NOMO-1 (cell line): ENCODE measurements around the gene EDDM3A.
"Not testable (repeated sequence)": the region's sequence is repeated elsewhere in the genome, so short reads cannot be mapped to it uniquely, and the experiment has no call there.

ENCODE experiments used
- DNase-seq, 2 experiments: peaks; one replicate each; lab custom pipeline; 2025; ENCODE audit not compliant: unreplicated experiment in 2 of 2; lab: John Stamatoyannopoulos, UW

EDDM3A gene

DNA sequence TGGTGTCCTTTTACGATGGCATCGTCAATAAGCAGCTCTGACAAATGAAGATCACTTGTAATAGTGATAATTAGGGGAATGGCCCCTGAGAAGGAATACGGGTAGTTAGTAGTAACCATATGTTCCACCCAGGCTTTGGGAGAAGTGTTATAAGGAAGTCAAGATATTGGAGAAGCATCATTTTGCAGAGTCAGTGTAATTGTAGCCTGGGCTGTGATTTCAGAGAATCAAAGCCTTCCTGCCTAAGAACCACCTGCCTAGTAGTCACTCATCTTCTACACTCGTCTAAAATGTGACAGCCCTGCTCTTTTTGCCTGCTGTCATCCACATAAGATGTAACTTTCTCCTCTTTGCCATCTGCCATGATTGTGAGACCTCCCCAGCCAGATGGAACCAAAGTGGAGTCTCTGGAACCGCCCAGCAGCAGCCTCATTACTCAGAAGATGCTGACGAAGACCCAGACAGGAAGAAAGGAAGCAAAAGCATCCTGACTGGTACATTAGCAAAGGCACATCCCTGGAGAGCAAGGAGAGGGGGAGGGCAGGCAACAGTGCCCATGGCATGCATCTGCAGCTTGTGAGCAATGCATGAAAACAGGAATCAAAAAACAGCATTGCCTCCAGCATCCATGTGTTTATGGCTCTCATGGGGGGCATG is 12.6 kb upstream of the EDDM3A start:
- no peak for DNase-seq

DNA sequence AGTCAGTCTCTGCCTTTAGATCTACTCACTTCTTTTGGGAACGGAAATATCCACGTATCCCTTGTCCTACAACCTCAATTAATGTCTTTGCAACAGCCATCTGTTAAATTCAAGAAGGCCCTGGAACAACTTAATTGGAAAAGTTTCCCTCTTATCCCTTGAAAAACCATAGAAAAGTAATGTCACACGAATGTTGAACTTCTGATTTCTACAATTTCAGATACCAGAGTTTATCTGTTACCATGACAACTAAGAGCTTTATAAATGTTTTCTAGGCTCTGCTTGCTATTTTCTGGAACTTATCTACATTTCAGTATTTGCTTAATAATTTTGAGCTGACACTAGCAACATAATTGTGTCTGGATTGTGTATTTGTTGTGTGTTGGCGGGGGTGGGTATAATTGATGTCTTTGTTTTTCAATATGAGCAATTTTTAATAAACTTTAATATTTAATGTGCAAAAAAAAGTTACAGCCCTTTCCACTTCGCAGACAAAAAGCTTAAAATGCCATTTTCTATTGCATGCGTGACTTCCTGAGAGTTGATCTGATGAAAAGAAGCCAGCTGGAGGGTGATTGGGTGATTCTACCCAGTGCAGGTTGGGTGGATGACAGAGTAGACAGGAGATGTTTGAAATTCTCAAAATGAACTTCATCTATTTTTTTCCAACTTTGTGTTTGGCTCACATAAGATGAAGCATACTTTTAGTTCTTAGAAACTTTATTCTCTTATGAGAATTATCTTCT is 11.8 kb upstream of the EDDM3A start:
- no peak for DNase-seq

GRCh38 chr14:20734430-20734806 is 11.3 kb upstream of the EDDM3A start:
- no peak for DNase-seq

GRCh38 chr14:20738292-20738691 is 7.4 kb upstream of the EDDM3A start:
- DNase-seq = not testable (repeated sequence)

- DNase-seq = no peak
Measured at GRCh38 chr14:20742132-20742531, 3.6 kb upstream of the EDDM3A start.

DNA sequence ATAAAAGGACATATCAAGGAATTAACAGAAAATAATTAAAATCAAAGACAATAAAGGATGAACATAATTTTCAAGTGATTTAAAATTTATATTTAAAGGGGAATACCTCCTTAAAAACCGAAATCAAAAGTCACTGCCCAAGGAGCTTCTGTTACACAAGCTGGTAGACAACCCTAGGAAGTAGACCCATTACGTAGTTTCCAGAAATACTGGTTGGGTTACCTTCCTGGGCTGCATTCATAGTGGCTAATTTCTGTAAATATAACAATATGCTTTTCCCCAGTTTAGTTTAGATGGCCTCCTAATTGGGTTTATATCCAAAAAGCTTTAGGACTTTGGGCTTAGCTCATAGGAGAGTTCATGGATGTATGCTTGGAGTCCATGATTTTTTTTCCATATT is 2.1 kb upstream of the EDDM3A start:
- no peak for DNase-seq

GRCh38 chr14:20746566-20746965 is 879 bp downstream of the EDDM3A start:
- DNase-seq = no peak

DNA sequence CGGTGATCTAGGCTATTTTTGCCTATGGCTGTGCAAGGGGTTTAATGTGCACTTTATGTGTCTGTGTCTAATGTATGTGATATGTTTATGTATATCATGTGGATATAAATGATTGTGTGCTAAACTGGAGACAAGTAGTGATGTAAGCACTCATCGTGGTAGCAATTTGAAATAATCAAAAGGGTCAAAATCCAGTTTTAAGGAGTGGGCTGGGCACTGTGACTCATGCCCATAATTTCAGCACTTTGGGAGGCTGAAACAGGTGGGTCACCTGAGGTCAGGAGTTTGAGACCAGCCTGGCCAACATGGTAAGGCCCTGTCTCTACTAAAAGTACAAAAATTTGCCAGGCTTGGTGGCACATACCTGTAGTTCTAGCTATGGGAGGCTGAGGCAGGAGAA is 2.8 kb downstream of the EDDM3A start:
- DNase-seq = no peak

DNA sequence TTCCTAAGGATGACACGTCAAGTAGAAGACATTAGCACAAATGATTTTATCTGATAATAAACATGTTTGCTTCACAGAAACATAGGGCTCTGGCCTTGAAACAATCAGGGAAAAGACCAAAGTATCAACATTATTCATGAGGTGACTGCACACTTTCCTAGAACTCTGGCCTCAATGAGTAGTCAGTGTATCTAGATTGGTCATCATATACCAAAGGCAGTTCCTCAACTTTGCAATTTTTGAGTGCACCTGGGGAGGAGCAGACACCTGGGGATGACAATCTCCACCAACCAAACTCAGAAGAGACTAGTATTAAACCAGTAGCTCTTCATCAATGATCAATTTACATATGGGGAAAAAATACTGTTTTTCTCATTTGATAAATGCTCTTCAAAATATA is 4.5 kb downstream of the EDDM3A start:
- DNase-seq = no peak

DNA sequence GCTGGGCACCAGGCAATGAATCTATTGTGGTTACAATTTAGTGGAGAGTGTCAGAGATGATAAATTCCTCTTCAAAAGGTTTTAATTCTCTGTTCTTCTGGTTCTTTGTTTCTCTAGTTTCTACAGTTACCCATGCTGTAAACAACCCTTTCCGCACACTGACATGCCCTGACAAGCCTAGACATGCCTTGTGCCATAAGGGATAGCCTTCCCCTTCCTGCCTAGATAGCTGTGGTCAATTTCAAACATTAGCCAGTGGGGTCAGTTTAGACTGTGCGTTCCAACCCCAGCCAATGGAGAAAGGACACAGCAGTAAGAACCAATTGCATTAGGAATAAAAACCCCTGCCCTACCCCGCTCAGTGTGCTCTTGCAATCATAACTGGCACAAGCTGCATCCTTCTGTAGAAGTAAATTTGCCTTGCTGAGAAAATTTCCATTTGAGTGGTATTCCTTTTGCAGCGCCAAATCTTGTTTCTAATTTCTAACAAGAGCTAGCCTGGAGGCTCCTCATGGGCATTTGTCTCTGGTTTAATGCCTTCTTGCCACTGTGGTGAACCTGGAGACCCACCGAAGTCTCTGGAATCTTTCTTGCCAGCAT is 6.4 kb downstream of the EDDM3A start:
- no peak for DNase-seq

DNA sequence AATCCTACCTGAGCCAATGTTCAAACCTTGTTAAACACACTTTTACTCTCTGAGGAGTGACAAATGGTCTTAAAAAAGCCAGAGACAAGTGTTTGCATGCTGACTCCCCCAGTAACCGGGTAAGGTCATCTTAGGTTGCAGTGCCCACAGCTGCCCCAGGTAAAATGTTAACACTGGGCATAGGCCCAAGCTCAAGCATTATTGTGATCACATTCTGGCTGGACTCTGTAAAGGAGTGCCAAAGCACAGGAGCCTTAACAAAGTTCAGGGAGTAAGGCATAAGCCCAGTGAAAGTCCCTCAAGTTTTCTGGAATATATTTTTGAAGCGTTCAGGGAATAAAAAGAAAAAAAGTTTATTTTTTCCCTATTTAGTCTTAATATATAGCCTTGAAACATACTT is 8.6 kb downstream of the EDDM3A start:
- DNase-seq = no peak

DNA sequence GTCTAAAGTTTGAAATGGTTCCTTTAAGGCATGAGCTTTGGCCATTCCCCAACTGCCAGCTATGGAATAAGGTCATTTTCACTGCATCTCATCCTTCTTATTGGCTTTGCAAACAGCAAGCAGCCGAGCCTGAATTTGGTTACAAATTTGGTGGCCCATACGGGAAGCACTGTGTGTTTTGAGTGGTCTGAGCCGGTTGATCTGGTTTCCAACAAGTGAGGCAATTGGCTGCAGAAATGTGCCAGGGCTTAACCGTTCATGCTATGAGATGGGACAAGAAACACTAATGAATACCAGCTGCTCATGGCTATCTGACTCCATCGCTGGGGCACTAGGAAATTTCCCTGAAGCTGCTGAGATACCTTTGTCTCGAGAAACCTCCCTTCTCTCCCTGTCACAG is 9.3 kb downstream of the EDDM3A start:
- no peak for DNase-seq

- peak; percentile 36 to 65 for DNase-seq
Measured at GRCh38 chr14:20757965-20758364, 12.3 kb downstream of the EDDM3A start.

GRCh38 chr14:20759465-20759864 is 13.8 kb downstream of the EDDM3A start:
- DNase-seq = not testable (repeated sequence)

GRCh38 chr14:20760950-20761349 is 15.3 kb downstream of the EDDM3A start:
- DNase-seq = no peak

GRCh38 chr14:20768593-20768892 is 22.9 kb downstream of the EDDM3A start:
- no peak for DNase-seq

- peak in 1 of 2 experiments; percentile 53 for DNase-seq
Measured at GRCh38 chr14:20769421-20769820, 23.7 kb downstream of the EDDM3A start.

GRCh38 chr14:20772650-20773049 is 27.0 kb downstream of the EDDM3A start:
- DNase-seq = no peak

DNA sequence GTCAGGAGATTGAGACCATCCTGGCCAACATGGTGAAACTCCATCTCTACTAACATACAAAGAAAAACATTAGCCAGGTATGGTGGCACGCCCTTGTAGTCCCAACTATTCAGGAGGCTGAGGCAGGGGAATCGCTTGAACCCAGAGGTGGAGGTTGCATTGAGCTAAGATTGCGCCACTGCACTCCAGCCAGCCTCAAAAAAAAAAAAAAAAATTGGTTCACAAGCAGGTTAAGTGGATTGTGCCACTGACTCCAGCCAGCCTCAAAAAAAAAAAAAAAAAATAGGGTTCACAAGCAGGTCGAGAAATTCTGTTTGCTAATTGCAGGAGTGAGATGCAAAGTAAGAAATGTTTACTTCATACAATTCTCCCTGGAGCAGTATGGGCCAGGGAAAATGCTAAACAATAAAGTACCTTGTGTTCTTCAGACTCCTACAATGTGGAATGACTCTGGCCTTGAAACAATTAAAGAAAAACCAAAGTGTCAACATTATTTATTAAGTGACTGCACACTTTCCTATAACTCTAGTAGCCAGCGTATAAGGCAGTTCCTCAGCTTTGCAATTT is 28.7 kb downstream of the EDDM3A start:
- DNase-seq = peak in 1 of 2 experiments; percentile 17

DNA sequence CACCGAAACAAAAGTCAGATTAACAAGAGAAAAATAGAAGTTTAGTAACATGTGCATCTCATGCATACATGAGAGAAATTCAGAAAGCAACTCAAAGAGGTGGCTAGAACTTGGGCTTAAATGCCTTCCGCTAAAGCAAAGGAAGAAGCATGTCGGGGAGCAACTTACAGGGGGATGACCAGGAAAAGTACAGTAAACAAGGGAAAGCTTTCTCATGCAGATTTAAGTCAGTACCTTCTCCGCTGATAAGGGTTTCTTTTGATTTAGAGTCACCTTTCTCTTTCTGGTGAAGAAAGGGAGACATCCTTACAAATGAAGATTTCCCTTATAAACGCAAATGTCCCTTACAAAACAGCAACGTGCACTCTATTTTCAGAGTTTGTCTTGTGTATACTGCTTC is 29.4 kb downstream of the EDDM3A start:
- no peak for DNase-seq

- DNase-seq = peak; percentile 50 to 71
Measured at GRCh38 chr14:20775901-20776300, 30.2 kb downstream of the EDDM3A start.

DNA sequence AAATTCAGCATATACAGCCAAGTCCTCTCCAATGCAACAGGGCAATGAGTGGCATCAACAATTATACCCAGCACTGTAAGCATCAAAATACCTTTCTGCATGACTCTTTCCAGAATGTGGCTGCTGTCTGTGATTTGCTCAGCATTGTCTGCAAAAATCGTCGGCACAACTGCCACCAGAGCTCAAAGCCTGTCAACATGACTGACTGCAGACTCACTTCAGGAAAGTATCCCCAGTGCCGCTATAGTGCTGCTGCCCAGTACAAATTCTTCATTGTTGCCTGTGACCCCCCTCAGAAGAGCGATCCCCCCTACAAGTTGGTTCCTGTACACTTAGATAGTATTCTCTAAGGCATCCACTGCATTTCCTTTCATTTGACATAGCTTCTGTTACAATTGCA is 36.1 kb downstream of the EDDM3A start:
- no peak for DNase-seq
